ENCODE data around the gene TRAF3IP1.
"Not testable (repeated sequence)": the region's sequence is repeated elsewhere in the genome, so short reads cannot be mapped to it uniquely, and the experiment has no call there.

Gene TRAF3IP1

DNA sequence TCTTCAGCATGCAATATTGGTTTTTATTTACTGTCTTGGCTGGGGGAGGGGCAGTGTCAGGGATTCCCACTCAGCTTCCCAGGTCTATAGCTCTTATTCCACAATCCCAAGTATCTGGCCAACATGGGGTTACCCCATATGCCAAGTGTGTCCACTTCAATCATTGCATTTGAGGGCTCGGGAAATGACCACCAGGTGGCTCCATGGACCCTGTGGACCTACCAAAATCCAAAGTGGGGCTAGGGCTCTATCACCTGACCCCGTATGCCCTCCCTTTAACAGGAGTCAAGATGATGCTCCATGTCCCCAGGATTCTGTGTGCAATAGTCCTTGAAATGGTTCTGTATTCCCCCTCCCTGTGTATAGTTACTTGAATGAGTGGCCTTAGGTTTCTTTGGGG lies 12.1 kb upstream of the TRAF3IP1 start:
- no peak for DNase-seq (ENCODE audit: low spot score)

DNA sequence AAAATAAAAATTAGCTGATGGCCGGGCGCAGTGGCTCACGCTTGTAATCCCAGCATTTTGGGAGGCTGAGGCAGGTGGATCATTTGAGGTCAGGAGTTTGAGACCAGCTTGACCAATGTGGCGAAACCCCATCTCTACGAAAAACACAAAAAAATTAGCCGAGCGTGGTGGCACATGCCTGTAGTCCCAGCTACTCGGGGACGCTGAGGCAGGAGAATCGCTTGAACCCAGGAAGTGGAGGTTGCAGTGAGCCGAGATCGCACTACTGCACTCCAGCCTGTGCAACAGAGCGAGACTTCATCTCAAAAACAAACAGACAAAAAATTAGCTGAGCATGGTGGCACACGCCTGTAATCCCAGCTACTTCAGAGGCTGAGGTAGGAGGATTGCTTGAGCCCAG lies 9.6 kb upstream of the TRAF3IP1 start:
- not testable (repeated sequence) for DNase-seq (ENCODE audit: low spot score)

DNA sequence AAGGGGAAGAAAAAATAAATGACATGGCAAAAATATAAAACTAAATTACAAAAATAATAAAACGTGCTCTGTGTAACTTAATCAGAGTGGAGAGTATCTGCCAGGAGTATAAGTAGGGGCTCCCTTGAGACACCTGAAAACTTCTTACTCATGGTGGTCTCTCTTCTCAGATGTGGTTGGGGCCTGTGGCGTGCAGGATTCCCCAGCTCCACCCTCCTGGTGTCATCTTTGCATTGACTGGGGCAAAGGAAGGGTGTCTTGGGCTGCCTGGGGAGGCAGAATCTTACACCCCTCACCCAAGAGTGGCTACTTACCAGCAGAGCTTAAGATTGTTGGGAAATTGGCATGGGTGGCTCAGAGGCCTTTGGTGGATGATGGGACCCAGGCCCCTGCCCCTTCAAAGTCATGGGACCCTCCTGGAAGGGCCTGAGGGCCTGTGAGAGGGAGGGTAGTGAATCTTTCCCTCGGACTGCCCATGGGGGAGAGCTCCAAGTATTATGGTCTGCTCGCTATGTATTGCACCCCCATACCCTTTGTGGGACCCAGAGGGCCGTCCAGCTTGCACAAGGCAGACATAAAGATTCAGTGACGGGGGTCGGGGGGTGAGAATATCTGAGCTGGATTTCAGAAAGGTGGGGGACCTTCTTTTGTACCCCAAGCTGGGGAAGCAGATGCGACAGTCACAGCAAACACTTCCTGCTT lies 6.9 kb upstream of the TRAF3IP1 start:
- DNase-seq (ENCODE audit: low spot score), result no peak

DNA sequence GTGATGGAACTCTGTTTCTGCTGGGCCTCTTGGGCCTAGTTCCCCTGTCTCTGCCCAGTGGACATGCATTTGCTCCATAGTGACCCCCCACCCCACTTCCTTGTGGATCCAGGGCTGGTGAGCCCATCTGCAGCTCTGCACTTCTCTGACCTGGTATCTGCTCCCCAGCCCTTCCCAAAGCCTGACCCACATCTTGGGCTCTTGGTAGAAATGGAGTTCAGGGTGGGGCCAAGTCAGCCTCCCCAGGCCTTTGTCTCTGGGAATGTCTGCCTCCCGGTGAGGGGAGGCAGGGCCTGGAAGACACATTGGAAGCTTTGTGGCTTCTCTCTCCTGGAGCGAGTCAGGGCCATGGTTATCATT lies 6.3 kb upstream of the TRAF3IP1 start:
- no peak for DNase-seq (ENCODE audit: low spot score)

DNA sequence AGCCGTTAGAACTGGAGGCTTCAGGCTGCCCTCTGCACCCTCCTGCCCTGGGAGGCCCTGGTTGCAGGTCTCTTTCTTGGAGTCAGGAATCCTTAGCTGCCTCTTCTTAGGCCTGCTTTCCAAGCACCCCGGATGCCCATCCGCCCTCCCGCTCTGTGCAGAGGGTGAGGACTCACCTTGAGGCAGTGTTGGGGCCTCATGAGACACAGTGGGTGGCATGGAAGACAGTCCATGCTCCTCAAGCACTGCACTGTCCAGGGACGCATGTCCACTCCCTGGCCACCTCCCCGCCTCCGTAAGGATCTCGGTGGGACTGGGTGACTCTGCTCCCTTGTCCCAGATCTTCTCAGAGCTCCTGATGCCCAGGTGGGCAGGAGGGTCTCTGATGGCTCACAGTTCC lies 5.7 kb upstream of the TRAF3IP1 start:
- DNase-seq (ENCODE audit: low spot score), result no peak

DNA sequence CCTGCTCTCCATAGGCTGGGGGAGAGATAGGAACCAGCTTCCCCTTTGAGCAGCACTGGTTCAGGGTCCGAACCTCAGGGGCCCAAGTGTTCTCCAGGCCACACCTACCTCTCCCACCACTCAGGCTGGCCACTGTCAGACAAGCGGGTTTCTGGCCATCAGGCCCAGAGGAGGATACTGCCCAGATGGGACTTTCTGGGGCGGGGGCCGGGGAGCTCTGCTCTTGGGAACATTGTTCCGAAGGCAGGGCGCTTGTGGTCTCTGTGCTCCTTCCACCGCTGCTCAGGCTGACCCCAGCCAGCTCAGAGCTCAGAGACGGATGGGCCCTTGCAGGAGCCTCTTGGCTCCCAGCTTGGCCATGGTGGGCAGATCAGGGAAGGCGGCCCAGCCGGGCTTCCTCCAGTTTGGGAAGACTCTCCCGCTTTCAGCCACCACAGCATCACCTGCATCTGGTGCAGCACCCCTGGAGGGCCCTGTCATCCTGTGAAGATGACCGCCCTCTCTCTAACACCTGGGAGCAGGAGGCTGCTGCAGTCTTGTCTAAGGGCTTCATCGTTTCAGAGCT lies 5.2 kb upstream of the TRAF3IP1 start:
- no peak for DNase-seq (ENCODE audit: low spot score)

DNA sequence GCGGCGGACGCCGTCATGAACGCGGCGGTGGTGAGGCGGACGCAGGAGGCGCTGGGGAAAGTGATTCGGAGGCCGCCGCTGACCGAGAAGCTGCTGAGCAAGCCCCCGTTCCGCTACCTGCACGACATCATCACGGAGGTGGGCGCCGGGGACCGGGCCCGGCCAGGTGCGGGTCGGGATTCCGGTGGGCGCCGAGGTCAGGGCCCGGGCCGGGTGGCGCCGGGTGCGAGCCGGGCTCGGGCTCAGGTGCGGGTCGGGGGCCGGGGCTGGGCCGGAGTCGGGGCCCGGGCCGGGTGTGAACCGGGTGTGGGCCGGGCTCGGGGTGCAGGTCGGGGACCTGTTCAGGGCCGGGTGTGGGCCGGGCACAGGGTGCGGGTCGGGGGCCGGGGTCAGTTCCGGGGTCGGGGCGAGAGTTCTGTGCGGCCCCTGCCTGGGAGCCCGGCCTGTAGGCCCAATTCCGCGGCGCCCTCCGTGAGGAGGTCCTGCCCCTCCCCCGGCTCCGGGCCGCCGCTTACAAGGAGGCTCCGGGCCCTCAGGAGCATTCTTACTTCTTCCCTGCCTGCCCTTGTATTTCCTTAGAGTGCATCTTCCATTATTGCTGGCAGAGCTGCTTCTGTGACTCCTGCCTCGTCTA lies 447 bp downstream of the TRAF3IP1 start:
- no peak for DNase-seq (ENCODE audit: low spot score)

DNA sequence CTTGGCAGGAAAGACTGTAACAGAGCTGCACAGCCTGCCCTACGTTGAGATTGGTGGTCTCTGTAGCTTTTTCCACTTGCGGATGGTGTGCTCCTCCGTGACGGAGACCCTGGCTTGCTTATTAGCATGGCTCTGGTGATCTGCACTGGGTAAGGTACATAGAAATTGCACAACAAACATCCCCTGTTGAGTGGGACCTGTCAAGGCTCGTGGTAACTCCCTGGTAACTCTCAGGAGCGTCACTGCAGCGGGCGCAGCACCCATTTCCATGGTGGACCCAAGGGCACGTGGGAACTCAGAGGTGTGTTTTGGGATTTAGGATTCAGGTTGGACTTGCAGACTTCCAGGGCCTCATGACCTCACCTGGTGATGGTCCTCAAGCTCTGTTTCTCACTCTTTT lies 1.1 kb downstream of the TRAF3IP1 start:
- no peak for DNase-seq (ENCODE audit: low spot score)

DNA sequence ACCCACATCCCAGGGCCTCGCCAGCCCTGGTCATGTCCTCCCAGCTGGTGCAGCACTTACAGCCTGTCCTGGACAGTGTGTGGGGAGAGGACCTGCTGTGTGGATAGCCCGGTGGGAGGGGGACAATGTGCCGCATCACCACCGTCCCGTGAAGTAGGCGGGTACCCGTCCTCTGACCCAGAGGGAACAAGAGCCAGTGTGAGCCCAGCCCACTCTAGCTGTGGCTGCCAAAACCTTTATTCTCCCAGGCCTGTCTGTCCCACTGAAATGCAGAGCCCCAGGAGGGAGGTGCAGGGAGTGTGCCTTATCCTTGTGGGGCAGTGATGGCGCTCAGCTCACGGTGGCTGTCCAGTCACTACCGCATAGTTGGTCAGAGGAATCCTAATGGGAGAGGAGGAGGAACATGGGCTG lies 1.7 kb downstream of the TRAF3IP1 start:
- no peak for DNase-seq (ENCODE audit: low spot score)

DNA sequence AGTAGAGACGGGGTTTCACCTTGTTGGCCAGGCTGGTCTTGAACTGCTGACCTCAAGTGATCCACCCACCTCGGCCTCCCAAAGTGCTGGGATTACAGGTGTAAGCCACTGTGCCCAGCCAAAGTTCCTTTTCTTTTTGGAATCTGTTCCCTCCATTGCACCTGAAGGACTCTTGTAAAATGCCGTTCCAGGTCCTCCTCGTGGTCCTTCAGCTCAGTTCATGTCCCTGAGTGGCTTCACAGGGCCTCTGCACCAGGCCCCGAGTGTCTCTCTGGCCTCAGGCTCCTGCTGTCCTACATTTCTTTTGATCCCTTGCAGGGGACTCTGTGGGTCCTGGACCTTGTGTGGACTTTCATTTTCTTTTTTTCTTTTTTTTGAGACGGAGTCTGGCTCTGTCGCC lies 3.9 kb downstream of the TRAF3IP1 start:
- DNase-seq (ENCODE audit: low spot score), result not testable (repeated sequence)

DNA sequence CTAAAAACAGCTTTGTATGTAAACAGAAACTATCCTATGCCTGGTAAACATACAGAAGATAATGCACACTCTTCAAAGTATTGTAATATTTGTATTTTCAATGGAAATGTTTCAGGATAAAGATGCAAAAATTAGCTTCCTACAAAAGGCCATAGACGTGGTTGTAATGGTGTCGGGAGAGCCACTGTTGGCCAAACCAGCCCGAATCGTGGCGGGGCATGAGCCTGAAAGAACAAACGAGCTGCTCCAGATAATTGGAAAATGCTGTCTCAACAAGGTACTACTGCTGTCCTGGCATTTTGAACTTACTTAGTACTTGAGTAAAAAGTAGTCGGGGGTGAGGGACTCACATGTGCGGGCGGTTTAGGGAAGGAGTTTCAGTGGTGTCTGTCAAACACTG lies 5.4 kb downstream of the TRAF3IP1 start:
- DNase-seq (ENCODE audit: low spot score), result no peak

DNA sequence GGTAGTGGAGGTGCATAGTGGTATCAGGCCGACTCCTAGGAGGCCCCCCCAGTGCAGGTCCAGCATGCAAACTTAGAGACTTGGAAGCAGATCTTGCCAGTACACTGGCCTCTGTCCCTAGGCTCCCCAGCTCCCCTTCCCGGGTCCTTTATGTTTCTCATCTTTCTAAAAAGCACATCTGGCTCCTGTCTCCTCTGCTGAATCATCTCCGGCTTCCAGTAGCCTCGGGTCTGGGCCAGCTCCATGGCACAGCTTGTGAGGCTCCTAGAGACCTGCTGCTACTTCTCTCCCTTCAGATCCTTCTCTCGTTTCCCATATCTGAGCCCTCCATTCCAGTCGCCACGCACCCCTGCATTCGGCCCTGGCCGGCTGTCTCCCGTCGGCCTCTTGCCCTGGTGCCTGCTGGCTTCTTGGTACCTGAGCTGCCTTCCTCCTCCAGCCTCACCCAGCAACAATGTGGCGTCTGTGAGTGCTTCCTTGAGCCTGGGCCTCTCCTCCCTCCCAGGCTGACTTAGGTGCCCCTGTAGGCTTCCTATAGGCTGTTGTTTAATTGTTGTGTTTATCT lies 6.6 kb downstream of the TRAF3IP1 start:
- DNase-seq (ENCODE audit: low spot score), result no peak

DNA sequence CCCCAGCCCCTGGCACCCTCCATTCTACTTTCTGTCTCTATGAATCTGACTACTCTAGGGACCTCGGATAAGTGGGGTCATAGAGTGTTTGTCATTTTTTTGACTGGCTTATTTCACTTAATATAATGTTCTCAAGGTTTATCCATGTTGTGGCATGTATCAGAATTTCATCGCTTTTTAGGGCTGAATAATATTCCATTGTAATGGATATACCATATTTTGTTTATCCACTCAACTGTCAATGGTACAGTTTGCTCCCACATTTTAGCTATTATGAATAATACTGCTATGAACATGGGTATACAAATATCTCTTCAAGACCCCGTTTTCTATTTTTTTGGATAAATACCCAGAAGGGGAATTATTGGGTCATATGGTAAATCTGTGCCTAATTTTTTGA lies 7.4 kb downstream of the TRAF3IP1 start:
- no peak for DNase-seq (ENCODE audit: low spot score)

DNA sequence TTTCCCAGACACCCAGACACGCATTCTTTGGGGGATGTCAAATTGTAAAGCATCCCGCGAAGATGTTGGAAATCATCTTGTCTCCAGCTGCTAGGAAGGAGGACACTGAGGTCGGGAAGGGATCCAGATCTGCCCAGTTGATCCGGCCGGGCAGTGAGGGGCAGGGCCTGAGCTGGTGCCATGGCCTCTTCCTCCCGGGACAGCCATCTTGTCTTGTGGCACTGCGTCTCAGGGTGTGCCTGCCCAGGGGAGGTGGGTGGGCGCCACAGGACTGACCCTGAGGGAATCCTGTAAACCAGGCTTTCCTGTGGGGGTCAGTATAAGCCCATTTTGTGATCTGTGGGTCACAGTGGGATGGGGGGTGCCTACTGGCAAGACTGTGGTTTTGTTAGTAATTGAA lies 10.1 kb downstream of the TRAF3IP1 start:
- DNase-seq (ENCODE audit: low spot score), result no peak

DNA sequence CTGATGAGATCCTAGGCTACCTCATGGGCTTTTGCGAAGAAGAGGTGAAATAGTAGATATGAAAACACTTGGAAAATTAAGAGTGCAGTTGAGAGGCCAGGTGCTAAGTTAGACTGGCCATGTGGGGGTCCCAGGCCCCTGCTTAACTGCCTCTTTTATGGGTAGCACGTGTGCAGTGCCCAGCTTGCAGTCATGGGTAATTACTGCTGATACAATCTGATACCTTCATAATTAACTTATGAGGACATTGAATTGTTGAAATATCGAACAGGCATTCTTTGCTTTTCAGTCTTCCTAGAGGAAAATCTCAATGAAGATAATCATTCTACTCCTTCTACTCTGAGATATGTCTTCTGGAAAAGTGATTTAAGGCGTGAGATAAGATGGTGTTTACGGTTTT lies 11.6 kb downstream of the TRAF3IP1 start:
- no peak for DNase-seq (ENCODE audit: low spot score)

DNA sequence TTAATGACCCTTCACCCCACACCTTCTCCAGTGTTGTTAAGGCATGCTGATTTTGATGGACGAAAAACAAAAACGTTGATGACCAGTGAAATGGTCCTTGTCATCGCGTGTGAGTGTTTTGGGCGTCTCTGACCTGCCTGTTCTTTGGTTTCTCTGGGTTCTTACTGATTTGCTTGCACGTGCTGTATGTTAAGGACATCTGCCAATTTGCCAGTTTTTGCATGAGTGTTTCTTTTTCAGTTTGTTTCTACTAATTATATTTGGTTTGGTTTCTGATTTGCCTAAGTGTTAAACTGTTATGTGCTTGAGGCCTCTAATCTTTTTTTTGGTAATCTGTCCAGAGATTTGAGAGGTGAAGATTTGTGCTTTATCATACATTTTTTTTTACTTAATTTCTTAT lies 14.6 kb downstream of the TRAF3IP1 start:
- DNase-seq (ENCODE audit: low spot score), result no peak

DNA sequence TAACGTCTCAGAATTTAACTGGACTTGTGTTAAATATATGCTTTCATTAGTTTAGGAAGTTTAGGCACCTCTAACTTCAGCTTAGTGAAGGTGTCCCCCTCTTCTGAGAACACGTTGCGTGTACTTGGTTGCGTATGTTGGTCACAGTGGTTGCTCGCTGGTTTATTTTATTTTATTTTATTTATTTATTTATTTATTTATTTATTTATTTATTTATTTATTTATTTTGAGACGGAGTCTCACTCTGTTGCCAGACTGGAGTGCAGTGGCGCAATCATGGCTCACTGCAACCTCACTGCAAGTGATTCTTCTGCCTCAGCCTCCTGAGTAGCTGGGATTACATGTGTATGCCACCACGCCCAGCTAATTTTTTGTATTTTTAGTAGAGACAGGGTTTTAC lies 15.3 kb downstream of the TRAF3IP1 start:
- not testable (repeated sequence) for DNase-seq (ENCODE audit: low spot score)

DNA sequence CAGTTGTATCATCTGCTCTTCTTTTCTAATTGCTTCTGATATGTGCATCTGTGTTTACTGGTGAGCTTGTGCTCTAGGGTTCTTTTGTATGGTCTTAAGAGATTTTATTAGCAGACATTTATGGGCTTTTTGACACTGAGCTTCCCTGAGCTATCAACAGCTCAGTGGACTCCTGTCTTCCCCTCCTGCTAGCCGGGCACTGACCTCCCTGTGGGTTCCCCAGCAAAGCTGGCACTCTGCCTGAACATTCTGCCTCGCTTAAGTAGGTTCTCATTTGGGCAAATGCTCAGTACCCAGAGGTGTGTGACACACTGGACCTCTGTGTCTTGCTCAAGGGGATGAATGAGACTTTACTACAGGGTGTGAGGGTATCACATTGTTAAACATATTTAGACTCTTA lies 15.8 kb downstream of the TRAF3IP1 start:
- DNase-seq (ENCODE audit: low spot score), result no peak

DNA sequence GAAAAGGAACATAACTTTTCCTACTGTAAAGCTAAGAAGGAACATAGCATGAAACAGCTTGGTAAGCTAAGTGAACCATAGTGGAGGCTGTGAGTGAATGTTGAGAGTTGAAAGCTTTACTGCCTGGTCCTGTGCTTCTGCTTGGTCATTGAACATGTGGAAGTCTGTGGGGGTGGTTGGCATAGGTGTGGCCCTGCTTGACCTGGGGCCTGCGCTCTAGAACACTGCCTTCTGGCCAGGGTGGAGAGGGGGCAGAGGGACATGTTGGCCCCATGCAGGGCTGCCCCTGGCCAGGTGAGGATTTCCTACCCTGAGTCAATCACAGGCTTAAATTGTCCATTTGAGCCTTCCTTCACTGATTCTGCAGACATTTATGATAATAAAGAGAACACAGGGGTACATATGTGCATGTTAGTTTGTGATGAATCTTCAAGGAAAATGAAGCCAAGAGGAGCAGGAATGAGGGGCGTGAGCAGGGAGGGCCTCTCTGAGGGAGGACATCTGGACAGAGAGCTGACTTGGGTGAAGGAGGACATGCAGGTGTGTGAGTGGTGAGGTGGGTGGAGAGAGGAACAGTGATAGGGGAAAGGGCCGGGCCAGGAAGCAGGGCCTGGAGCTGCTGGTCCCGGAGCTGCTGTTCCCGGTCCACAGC lies 16.6 kb downstream of the TRAF3IP1 start:
- DNase-seq (ENCODE audit: low spot score), result no peak

DNA sequence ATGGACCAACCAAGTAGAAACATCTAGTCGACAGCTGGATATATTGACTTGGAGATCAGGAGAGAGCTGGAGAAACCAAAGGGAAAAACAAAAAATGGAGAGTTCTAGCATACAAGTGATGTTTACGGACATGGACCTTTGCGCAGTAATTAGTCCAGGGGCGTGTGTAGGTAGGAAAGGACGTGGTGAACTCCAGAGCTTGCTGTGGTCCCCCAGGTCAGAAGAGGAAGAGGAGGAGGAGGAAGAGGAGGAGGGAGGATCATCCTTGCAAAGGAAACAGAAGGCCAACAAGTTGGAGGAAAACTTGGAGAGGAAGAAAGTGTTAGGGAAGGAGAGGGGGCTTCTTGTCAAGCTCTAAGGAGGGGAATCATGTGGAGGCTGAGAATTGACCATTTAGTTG lies 17.5 kb downstream of the TRAF3IP1 start:
- DNase-seq (ENCODE audit: low spot score), result no peak

DNA sequence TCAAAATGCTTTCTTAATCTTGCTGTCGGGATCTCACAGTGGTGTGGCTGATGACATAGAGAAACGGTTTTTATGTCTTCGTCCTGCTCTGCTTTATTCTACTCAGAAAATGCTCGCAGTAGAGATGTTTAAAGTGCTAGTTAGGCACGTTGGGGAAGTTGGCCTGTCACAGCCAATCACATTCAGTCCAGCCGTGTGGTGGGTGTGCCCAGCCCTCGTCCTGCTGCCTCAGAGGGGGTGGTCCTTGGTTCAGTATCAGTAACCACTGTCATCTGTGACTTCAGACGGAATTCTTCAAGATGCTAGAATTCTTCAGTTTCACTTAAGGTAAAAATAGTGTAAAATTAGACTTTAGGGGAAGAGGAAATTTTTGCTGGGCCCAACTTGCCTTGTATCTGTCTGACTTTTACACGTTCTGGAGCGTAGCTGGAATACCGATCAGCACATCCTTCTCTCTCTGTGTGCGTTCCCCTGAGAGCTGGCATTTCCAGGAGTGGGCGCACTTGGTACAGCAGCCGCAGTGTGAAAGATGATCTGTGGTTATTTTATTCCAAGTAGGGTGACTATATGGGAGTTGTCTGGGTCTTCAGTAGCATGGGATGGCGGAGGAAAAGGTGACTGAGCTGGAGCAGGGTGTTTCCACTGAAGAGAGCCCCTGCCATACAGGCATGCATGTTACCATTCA lies 18.5 kb downstream of the TRAF3IP1 start:
- DNase-seq (ENCODE audit: low spot score), result peak; percentile 25

DNA sequence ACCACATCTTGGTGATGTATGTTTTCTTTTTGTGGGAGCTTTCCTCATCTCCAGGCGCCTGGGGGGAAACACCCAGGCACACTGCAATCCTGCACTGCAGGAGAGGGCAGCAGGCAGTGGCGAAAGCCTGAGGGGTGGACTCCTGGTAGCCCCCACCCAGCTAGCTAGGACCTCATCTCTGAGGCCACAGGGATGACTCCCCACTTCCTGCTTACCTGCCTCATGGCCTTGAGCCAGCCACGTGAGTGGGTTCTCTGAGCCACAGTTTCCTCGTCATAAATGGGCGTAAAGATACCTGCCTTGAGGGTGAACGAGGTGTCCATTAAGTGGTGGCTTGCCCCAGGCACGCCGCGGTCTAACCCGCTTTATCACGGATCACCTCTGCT lies 19.1 kb downstream of the TRAF3IP1 start:
- DNase-seq (ENCODE audit: low spot score), result no peak
